HG03095 (cell line): Measurements from ENCODE around the gene COMMD10.
"Not testable (repeated sequence)": the region's sequence is repeated elsewhere in the genome, so short reads cannot be mapped to it uniquely, and the experiment has no call there.

Experiments
- ATAC-seq: cut with Tn5 transposase; IDR thresholded peaks from one replicate; pipeline ENCODE4 v1.9.1; 2021; ENCODE audit warnings: moderate library complexity; ENCODE audit not compliant: unreplicated experiment

The COMMD10 gene

DNA sequence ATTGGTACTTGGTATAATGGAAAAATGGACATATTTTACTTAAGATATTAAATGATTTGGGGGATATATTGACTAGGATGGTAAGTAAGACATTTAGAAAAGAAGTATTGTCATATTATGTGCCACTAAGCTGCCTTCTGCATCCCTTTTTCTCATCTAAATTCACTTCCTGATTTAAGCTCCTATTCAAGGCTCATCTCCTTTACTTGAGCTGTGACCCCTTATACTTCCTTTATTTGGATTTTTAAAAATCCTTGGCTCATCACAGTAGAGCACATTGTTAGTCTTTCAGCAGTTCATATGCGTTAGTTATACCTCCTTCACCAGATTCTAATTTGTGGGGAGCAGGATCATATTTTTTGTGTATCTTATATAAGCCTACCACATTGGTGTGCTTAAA, 6.6 kb downstream of the COMMD10 start:
- no peak for ATAC-seq

DNA sequence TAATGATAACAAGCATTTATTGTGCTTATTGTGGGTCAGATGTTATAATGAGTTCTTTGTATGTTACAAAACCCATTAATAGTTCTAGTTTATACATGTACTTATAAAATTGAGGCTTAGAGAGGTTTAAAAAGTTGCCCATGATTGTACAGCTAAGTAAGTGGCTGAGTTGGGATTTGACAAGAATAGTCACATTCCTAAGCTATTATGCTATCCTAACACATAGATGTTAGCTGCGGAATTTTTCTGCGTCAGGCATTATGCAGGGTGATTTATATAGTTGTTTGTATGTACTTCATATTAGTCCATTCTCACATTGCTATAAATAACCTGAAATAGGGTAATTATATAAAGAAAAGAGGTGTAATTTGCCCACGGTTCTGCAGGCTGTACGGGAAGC, 12.5 kb downstream of the COMMD10 start:
- ATAC-seq, result no peak

DNA sequence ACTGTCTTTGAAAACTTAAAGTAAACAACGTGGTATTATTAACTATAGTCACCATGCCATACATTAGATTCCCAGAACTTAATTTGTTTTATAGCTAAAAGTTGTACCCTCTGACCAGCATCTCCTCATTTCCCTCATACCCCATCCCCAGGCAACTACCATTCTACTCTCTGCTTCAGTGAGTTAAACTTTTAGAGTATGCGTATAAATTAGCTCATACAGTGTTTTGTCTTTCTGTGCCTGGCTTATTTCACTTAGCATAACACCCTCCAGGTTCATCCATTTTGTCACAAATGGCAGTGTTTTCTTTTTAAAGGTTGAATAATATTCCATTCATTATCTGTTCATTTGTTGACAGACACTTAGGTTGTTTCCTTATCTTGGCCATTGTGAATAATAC, 14.2 kb downstream of the COMMD10 start:
- ATAC-seq, result no peak

GRCh38 chr5:116104941-116105340, 20.1 kb downstream of the COMMD10 start:
- not testable (repeated sequence) for ATAC-seq

GRCh38 chr5:116115163-116115562, 30.3 kb downstream of the COMMD10 start:
- ATAC-seq, result no peak

DNA sequence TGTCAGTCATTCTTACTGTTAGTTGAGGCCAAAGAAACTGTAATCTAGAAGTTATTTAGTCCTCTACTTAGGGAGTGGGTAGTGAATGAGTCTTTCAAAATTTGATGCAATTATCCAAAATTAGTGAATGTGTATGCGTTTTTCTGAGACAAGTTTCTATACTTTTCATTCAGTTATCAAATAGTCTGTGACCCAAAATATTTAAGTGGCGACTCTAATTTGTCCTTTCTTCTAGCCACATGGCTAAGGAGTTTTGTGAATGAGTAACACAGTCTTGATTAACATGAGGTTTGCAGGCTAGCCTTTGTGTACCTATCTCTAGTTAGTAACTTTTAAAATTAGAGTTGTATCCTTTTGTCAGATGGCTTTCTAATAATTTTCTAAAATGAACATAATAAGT, 45.6 kb downstream of the COMMD10 start:
- no peak for ATAC-seq

- no peak for ATAC-seq
Observed at GRCh38 chr5:116130976-116131375, 46.2 kb downstream of the COMMD10 start.

GRCh38 chr5:116133281-116133680, 48.5 kb downstream of the COMMD10 start:
- ATAC-seq, result no peak

GRCh38 chr5:116135344-116135743, 50.5 kb downstream of the COMMD10 start:
- ATAC-seq, result peak; percentile 99

- peak; percentile 50 for ATAC-seq
Observed at GRCh38 chr5:116137544-116138378, 52.9 kb downstream of the COMMD10 start.

DNA sequence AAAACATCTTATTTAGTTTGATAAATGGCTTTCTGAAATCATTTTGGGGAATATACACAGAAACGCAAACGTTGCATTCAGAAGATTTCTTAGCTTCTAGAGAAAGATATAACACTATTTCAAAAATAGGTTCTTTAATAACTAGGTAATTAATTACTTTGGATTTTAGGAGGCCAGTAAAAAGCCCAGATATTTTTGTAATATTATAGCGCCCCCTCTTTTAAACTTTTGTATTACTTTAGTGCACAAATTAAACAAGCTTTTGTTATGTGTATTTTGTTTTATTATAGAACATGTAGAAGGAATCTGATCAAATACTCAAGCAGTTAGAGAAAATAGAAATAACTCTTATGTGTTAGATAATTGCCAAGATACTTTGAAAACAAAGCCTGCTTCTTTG, 57.7 kb downstream of the COMMD10 start:
- ATAC-seq, result no peak

DNA sequence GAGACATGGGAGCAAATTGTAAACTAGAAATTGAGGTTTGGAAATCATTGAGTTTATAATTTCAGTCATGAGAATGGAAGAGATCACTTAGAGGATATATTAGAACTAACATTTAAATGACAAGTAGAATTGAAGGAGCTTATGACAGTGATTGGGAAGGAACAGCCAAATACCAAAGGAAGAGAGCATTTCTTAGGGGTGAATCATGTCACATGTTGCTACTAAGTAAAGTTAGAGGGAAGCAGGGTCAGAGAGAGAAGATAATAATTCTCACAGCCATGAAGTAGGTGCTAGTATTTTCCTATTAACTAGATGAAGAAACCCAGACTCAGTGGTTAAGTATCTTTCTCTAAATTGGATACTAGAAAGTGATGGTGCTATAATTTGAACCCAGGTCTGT, 59.3 kb downstream of the COMMD10 start:
- no peak for ATAC-seq

DNA sequence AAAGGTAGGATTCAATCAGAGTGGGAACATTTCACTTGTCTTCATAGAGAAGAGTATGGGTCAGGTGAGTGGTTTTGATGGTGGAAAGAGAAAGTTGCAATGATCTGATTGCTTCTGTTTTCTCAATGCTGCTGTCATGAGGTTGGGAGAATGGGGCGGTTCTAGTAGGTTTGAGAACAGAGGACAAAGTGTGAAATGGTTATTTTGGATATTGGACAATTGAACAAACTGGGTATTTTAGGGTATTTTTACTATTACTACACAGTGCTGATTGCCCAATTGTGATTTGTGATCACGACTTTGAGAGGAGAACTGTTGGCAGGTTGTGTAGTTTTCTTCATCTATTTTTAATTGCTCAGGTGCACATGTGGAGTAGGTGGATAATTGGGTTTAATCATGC, 60.2 kb downstream of the COMMD10 start:
- ATAC-seq, result no peak

- no peak for ATAC-seq
Observed at GRCh38 chr5:116145416-116145815, 60.6 kb downstream of the COMMD10 start.

DNA sequence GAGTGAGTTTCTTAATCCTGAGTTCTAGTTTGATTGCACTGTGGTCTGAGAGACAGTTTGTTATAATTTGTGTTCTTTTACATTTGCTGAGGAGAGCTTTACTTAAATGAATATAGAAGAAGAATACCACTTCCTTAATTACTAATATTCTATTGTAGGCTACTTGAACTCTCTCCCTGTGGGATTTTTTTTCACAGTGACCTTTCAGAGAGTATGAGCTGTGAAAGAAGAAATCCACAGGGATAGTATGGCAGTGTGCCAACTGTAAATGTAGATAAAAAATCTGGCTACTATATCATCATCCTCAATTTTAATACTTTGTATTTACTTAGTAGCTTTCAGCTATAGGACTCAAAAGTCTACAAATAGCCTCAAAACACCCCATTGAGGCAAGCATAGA, 67.3 kb downstream of the COMMD10 start:
- no peak for ATAC-seq

DNA sequence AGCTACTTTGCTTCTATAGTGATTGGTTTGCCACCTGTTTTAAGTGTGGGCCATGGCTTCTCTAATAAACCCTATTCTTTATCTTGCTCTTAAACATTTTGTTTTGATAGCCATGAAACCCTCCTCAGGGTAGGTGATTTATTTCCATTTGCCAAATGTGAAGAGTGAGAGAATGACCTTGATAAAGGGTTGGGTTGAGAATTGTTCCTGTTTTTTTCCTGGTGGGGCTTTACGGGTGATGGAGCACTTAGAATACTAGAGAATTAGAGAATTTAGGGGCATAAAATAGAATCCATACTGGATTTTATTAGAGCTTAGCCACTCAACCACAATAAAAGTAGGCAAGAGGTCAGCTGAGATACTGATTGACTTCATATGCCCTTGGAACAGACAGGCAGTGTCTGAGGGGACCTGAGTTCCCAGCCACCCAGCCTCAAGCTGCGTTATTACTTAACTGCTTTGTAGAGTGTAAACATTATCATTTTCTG, 68.9 kb downstream of the COMMD10 start:
- ATAC-seq, result no peak

- ATAC-seq, result no peak
Observed at GRCh38 chr5:116154252-116154651, 69.4 kb downstream of the COMMD10 start.

- ATAC-seq, result no peak
Observed at GRCh38 chr5:116154931-116155330, 70.1 kb downstream of the COMMD10 start.

DNA sequence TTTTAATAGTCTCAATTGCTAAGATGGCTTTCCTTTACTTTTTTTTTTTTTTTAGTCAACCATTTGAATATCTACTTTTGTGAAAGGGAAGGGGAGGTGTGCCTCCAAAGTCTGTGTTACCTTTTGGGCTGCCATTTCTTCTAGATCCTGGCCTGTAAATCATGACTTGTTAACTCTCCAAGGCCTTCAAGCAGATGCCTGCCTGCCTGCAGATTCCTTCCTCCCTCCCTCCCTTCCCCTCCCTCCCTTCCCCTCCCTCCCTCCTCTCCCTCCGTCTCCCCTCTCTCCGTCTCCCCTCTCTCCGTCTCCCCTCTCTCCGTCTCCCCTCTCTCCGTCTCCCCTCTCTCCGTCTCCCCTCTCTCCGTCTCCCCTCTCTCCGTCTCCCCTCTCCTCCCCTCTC, 73.1 kb downstream of the COMMD10 start:
- ATAC-seq, result no peak

- no peak for ATAC-seq
Observed at GRCh38 chr5:116159006-116159405, 74.2 kb downstream of the COMMD10 start.

- no peak for ATAC-seq
Observed at GRCh38 chr5:116174111-116174510, 89.3 kb downstream of the COMMD10 start.

GRCh38 chr5:116176121-116176520, 91.3 kb downstream of the COMMD10 start:
- ATAC-seq, result no peak

DNA sequence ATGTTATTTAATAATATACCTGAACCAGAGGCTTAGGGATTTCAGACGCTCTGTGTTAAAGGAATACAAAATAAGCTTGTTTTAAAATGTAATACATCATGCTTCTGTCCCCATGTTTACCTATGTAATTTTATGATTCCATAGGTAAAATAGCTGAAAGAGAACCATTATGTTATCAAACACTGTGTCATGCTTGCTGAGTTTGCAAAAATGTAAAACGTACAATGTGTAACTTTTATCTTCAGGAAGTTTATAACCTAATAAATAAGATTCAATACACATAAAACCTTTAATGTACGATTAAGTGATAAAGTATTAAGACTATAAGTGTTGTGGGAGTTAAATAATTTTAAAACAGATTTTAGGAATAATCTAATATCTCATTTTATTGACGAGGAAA, 94.1 kb downstream of the COMMD10 start:
- no peak for ATAC-seq
